IPS-18a (cell line): Measurements from ENCODE around the gene TTLL8.

Experiments
- H3K27ac ChIP-seq: one replicate; pipeline ENCODE4 v1.5.1; 2013; ENCODE audit warnings: low read length
- H3K27me3 ChIP-seq: one replicate; pipeline ENCODE4 v1.6.1; 2013; ENCODE audit warnings: mild to moderate bottlenecking, low read length; ENCODE audit not compliant: control insufficient read depth, insufficient read depth
- H3K36me3 ChIP-seq: one replicate; pipeline ENCODE4 v1.6.1; 2013; ENCODE audit warnings: low read depth, low read length; ENCODE audit not compliant: control insufficient read depth
- H3K4me1 ChIP-seq: one replicate; pipeline ENCODE4 v1.6.1; 2013; ENCODE audit warnings: low read depth, low read length; ENCODE audit not compliant: control insufficient read depth
- H3K4me3 ChIP-seq: one replicate; pipeline ENCODE4 v1.5.1; 2013; ENCODE audit warnings: low read length
- H3K9ac ChIP-seq: one replicate; pipeline ENCODE4 v1.6.1; 2013; ENCODE audit warnings: mild to moderate bottlenecking, low read length, moderate library complexity
- H3K9me3 ChIP-seq: one replicate; pipeline ENCODE4 v1.6.1; 2013; ENCODE audit warnings: low read depth, low read length; ENCODE audit not compliant: control insufficient read depth

TTLL8 gene

DNA sequence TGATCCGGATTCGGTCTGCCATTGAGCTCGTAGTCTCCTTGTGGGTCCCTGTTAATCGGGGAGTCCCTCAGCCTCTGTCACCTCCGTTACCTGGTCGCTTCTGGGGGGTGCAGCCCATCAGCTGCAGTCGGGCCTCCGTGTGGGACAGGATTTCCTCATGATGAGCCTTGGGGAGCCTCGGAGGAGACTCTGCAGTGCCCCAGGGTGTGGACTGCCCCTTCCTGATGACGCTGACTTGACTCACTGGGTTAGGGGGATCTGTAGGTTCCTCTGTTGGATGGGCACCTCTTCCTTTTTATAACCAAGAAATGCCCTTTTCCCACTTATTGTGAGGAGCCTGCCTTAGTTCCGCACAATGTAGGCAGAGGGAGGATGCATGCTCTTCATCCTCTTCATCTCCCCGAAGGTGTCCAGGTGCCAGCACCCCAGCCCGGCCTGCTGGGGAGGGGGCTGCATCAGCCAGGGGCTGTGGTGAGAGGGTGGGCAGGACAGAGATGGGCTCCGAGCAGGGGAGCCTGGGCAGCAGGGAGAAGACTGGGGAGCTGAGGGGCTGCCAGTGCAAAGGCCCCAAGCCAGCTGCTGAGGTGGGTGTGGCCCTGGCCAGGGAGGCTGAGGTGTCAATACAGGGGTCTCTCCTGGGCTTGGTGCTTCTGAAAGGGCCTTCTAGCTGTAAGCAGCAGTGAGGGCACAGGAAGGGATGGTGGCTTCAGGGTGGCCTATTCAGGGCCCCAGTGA lies 13.5 kb upstream of the TTLL8 start:
- H3K36me3 ChIP-seq: no peaks in the 10 kb centered on the region
- no peak overlapping the region for H3K27ac ChIP-seq
- H3K9ac ChIP-seq: no peak overlapping the region
- H3K4me1 ChIP-seq: no peaks in the 10 kb centered on the region
- H3K4me3 ChIP-seq: no peak overlapping the region
- H3K27me3 ChIP-seq: no peaks in the 10 kb centered on the region
- no peaks in the 10 kb centered on the region for H3K9me3 ChIP-seq

DNA sequence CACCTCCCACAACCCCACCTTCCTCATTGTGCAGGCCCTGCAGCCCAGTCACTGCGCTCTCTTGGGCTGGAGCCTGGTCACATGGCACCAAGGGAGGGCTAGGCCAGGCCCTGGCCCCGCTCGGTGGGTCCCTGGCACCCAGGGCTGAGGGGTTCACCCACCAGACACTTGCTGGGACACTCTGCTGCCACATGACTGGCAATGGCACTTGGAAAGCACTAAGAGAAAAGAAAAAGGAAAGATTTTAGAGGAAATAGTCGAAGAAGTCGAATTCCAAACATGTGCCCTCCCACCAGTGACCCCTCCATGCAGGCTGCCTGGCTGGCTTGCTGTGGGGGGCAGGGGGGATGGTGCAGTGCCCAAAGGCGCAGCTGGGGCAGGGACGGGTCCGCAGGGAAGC lies 12.3 kb upstream of the TTLL8 start:
- Histone ChIP-seq H3K36me3 (no peaks in the 10 kb centered on the region), H3K27ac (no peak overlapping the region), H3K27me3 (no peaks in the 10 kb centered on the region), H3K9me3 (no peaks in the 10 kb centered on the region), H3K4me1 (no peaks in the 10 kb centered on the region), H3K9ac (no peak overlapping the region), H3K4me3 (no peak overlapping the region)

DNA sequence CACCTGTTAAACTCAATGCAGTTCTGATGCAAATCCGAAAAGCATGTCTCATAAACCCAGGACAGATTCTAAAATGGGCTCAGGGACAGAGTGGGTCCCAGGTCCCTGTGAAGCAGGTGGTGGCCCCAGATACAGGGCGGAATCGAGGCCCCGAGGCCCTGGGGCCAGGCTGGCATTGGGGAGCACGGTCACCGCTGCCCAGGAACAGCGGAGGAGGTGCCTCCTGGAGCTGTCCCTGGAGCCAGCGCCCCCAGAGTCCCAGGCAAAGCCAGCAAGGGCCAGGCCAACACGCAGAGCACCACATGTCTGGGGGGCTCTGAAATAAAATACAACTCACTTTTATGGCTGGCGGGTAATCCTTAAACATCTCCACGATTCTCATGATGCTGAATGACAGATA lies 10.0 kb upstream of the TTLL8 start:
- no peak overlapping the region for H3K9ac ChIP-seq
- H3K27me3 ChIP-seq: no peaks in the 10 kb centered on the region
- H3K4me3 ChIP-seq: no peak overlapping the region
- no peaks in the 10 kb centered on the region for H3K36me3 ChIP-seq
- H3K9me3 ChIP-seq: no peaks in the 10 kb centered on the region
- no peak overlapping the region for H3K27ac ChIP-seq
- H3K4me1 ChIP-seq: no peaks in the 10 kb centered on the region

DNA sequence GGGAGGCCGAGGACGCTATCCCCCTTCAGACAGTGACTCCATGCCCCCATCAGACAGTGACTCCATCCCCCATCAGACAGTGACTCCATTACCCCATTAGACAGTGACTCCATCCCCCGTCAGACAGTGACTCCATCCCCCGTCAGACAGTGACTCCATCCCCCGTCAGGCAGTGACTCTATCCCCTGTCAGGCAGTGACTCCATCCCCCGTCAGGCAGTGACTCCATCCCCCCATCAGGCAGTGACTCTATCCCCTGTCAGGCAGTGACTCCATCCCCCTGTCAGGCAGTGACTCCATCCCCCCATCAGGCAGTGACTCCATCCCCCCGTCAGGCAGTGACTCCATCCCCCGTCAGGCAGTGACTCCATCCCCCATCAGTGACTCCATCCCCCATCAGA lies 9.1 kb upstream of the TTLL8 start:
- H3K27ac ChIP-seq: no peak overlapping the region
- H3K27me3 ChIP-seq: no peaks in the 10 kb centered on the region
- no peaks in the 10 kb centered on the region for H3K36me3 ChIP-seq
- no peak overlapping the region for H3K9ac ChIP-seq
- H3K9me3 ChIP-seq: no peaks in the 10 kb centered on the region
- no peak overlapping the region for H3K4me3 ChIP-seq
- no peaks in the 10 kb centered on the region for H3K4me1 ChIP-seq

DNA sequence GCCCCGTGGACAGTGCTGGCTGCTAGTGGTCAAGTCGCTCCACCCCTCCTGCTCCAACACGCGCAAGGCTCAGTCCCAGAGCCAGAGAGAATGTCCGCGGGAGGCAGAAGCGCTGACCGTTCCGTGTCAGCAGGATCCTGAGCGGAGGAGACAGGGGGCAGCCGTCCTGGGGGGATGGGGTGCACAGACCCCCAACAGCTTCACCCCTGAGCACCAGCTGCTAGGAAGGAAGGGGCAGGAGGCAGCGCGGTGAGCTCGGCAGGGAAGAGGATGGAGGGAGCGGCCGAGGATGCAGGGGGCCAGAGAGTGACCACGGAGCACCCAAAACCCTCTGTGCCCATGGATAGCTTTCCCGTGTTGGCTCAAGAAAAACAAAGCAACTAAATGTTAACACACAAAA lies 6.4 kb upstream of the TTLL8 start:
- no peaks in the 10 kb centered on the region for H3K27me3 ChIP-seq
- H3K4me1 ChIP-seq: peaks cover 4% of the 10 kb centered on the region
- no peak overlapping the region for H3K27ac ChIP-seq
- H3K4me3 ChIP-seq: no peak overlapping the region
- no peaks in the 10 kb centered on the region for H3K9me3 ChIP-seq
- no peak overlapping the region for H3K9ac ChIP-seq
- no peaks in the 10 kb centered on the region for H3K36me3 ChIP-seq

DNA sequence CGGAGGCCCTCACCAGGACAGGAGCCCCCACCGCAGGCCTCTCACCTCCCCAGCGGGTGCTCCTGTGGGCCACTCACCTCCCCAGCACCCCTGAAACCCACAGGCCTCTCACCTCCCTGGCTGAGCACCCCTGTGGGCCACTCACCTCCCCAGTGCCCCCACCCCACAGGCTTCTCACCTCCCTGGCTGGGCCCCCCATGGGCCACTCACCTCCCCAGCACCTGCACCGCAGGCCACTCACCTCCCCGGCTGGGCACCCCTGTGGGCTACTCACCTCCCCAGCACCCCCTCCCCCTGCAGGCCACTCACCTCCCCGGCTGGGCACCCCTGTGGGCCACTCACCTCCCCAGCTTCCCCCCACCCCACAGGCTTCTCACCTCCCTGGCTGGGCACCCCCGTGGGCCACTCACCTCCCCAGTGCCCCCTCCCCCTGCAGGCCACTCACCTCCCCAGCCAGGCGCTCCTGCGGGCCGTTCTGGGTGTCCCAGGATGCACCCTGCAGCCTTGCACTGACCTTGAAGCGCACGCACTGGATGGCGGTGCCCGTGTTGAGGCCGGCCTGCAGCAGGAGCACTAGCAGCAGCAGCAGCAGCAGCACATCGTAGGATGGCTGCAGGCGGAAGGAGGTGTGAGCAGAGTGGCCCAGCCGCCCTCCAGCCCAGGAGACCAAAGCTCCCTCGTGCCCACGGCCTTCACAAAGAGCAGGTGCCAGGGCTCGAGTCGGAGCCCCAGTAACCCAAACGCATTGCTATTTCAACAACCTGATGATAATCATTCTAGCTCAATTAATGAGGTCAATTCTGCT lies 5.7 kb upstream of the TTLL8 start:
- H3K36me3 ChIP-seq: no peaks in the 10 kb centered on the region
- no peak overlapping the region for H3K27ac ChIP-seq
- H3K4me1 ChIP-seq: peaks cover 7% of the 10 kb centered on the region
- H3K9ac ChIP-seq: no peak overlapping the region
- no peaks in the 10 kb centered on the region for H3K9me3 ChIP-seq
- H3K4me3 ChIP-seq: no peak overlapping the region
- no peaks in the 10 kb centered on the region for H3K27me3 ChIP-seq

DNA sequence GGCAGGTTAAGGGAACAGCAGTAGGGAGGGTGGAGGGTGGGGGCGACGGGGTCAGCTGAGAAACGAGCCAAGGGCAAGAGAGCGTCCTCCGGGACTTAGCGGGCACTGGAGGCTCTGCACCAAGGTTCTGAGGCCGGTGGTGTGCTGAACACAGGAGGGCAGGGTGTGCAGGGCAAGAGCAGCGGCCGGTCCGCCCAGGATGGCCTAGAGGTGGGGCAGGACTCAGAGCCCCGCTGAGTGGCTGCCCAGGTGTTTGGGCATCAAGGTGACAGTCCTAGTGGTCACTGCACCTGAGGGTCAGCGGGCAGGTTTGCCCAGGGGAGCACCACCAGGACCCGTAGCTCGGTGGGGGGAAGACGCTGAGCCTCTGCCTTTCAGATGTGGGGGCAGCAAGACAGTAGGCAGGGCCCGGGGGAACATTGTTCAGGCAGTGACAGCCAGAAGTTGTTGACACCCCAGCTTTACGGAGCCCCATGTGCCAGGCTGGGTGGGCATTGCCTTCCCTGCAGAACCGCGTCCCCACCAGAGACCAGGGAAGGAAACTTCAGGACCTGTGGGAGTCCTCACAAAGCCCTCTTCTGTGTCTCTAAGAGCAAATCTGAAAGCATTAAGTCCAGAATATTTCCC lies 4.5 kb upstream of the TTLL8 start:
- H3K4me1 ChIP-seq: peaks cover 7% of the 10 kb centered on the region
- H3K4me3 ChIP-seq: no peak overlapping the region
- no peaks in the 10 kb centered on the region for H3K36me3 ChIP-seq
- peaks cover 4% of the 10 kb centered on the region for H3K27me3 ChIP-seq
- no peaks in the 10 kb centered on the region for H3K9me3 ChIP-seq
- no peak overlapping the region for H3K9ac ChIP-seq
- H3K27ac ChIP-seq: no peak overlapping the region

DNA sequence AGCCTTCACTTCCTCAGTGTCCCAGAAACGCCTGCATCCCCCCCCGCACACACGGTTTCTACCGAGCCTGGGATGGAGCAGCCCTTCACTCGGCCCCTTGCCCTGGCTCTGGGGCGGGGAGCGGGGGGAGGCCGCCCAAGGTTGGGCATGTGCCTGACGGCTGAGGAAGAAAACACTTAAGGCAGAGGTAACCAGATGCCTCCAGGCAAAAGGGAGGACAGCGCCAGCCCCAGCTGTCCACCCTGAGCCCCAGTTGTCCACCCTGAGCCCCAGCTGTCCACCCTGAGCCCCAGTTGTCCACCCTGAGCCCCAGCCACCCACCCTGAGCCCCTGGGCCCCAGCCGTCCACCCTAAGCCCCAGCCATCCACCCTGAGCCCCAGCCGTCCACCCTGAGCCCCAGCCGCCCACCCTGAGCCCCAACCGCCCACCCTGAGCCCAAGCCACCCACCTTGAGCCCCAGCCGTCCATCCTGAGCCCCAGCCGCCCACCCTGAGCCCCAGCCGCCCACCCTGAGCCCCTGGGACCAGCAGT lies 3.8 kb upstream of the TTLL8 start:
- H3K9ac ChIP-seq: no peak overlapping the region
- no peaks in the 10 kb centered on the region for H3K36me3 ChIP-seq
- peaks cover 7% of the 10 kb centered on the region for H3K4me1 ChIP-seq
- no peak overlapping the region for H3K4me3 ChIP-seq
- H3K27me3 ChIP-seq: peaks cover 7% of the 10 kb centered on the region
- H3K9me3 ChIP-seq: no peaks in the 10 kb centered on the region
- H3K27ac ChIP-seq: no peak overlapping the region

DNA sequence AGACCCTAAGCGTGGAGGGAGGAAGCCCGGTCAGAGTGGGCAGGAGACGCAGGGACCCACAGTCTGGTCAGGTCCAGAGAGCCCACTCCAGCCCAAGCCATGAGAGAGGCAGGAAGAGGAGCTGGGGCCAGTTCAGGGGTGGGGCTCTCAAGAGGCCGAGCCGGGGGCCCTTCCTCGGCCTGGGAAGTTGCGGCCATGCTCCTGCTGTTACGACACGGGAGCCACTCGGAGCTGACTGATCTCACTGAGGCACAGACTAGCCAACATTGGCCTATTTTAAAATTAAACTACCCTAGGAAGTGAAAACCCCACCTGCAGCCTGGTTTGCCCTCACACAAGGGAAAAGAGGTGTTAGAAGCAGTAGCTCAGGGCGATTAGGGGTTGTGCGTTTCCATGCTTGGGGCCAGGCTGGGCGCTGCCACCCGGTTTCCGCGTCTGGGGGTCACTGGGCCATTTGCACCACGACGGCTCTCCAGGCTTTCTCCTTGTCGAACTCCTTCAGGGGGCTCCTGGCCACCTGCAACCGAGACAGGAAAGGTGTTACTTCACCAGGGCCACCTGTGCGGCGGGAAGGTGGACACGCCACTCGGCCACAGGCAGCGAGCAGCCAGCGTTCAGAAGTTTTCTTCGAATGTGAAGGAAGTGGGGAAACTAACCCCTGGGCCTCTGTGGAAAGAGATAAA lies 3.2 kb upstream of the TTLL8 start:
- Histone ChIP-seq H3K4me1 (peaks cover 7% of the 10 kb centered on the region), H3K4me3 (no peak overlapping the region), H3K9me3 (no peaks in the 10 kb centered on the region), H3K9ac (no peak overlapping the region), H3K27me3 (peaks cover 7% of the 10 kb centered on the region), H3K36me3 (no peaks in the 10 kb centered on the region), H3K27ac (no peak overlapping the region)

DNA sequence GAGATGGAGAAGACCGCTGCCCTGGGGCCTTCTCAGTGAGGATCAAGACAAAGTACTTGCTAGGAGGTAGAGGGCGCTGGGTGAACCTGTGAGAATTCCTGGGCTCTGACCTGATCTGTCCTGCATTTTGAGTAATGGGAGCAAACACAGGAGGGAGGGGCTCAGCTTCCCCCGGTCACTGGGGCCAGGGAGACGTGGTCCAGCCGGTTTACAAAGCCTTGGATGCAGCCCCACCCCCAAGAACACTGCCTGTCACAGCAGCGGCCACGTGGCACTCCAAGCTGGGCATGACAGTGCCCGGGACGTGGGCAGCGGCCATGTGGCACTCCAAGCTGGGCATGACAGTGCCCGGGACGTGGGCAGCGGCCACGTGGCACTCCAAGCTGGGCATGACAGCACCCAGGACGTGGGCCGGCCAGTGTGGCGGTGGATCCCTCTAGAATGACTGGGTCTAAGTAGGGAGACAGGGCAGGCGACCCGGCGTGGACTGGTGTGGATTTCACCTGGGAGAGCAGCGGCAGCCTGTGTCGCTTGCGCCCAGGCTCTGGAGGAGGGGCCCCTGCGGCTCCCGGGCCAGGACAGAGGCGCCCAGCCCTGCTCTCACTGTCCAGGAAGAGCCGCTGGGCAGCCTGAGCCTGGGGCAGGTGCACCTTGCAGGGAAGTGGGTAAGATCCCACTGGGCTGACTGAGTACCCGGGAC lies 2.5 kb upstream of the TTLL8 start:
- Histone ChIP-seq H3K27ac (no peak overlapping the region), H3K4me3 (no peak overlapping the region), H3K27me3 (peaks cover 7% of the 10 kb centered on the region), H3K9ac (no peak overlapping the region), H3K4me1 (peaks cover 7% of the 10 kb centered on the region), H3K36me3 (no peaks in the 10 kb centered on the region), H3K9me3 (no peaks in the 10 kb centered on the region)

DNA sequence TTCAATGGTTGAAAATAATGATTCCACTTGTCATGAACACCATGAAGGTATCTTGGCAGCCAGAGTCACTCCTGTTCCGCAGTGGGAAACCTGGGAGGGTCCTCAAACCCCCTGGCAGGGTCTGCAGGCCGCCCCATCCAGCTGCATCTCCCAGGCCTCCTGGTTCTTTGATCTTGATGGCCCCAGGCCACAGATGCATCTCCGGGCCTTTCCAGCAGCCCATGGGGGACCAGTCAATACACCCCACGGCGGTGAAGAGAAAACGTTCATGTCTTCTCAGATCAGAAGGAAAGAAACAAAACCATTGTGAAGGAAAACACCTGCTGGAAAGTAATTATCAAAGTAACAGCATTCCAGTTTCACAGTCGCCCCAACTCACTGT lies 1.8 kb upstream of the TTLL8 start:
- no peak overlapping the region for H3K9ac ChIP-seq
- no peaks in the 10 kb centered on the region for H3K36me3 ChIP-seq
- H3K27me3 ChIP-seq: peaks cover 7% of the 10 kb centered on the region
- H3K27ac ChIP-seq: no peak overlapping the region
- peak overlapping the region; percentile 66 for H3K4me3 ChIP-seq
- peaks cover 7% of the 10 kb centered on the region for H3K4me1 ChIP-seq
- no peaks in the 10 kb centered on the region for H3K9me3 ChIP-seq
